SH-SY5Y (cell line): ENCODE data around the gene JAM3.

Experiments
- GATA2 ChIP-seq: IDR thresholded peaks from 2 replicates; pipeline ENCODE4 v1.6.1; 2011; ENCODE audit warnings: mild to moderate bottlenecking, low read depth, low read length
- GATA3 ChIP-seq: IDR thresholded peaks from 2 replicates; pipeline ENCODE4 v1.6.1; 2011; ENCODE audit warnings: low read depth, mild to moderate bottlenecking, low read length, moderate library complexity

DNA sequence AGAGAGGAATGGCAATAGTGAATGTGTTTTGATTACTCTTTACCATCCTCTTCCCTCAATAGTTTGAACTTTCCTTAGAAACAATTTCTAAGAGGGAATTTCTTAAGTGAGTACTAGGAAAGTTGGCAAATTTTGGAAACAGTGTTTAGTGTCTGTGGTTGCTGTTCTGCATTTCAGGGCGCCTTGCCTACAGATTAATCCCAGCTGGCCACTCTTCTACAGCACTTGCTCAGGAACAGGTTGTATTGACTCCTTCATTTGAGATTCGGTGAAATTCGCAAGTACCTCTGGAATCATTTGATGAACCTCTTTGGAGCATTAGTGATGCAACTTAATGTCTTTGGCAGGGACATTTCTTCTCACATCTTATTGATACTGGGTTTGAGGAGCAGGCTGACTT lies 28.3 kb downstream of the JAM3 start:
- TF ChIP-seq GATA2 (no peak), GATA3 (no peak)
